HepG2 (cell line): ENCODE results near the gene STK24. TPM values are rescaled to one million over a fixed set of nuclear protein-coding genes. Genes with fewer than 3 reads are reported as not detected.

Experiments
- AKNA ChIP-seq: sonication (generic); formaldehyde crosslinking; IDR thresholded peaks from 2 replicates; pipeline ENCODE4 v1.4.0; 2020; ENCODE audit warnings: missing genetic modification reagents, borderline replicate concordance
- CBX5 ChIP-seq: sonication (generic); formaldehyde crosslinking; IDR thresholded peaks from 2 replicates; pipeline ENCODE4 v1.4.0; 2020; ENCODE audit warnings: missing genetic modification reagents, borderline replicate concordance
- FOSL2 ChIP-seq: sonication (generic); formaldehyde crosslinking; IDR thresholded peaks from 2 replicates; pipeline ENCODE4 v1.4.0; 2020; ENCODE audit warnings: missing genetic modification reagents
- GLI4 ChIP-seq: sonication (generic); formaldehyde crosslinking; IDR thresholded peaks from 2 replicates; pipeline ENCODE4 v1.5.1; 2020; ENCODE audit warnings: missing genetic modification reagents, mild to moderate bottlenecking, moderate library complexity, borderline replicate concordance
- HOXA3 ChIP-seq: sonication (generic); formaldehyde crosslinking; IDR thresholded peaks from 2 replicates; pipeline ENCODE4 v1.5.0; 2020; ENCODE audit warnings: missing genetic modification reagents
- NFKB2 ChIP-seq: sonication (generic); formaldehyde crosslinking; IDR thresholded peaks from 2 replicates; pipeline ENCODE4 v1.4.0; 2020; ENCODE audit warnings: missing genetic modification reagents, borderline replicate concordance
- RARG ChIP-seq: sonication (generic); formaldehyde crosslinking; IDR thresholded peaks from 2 replicates; pipeline ENCODE4 v1.4.0; 2020; ENCODE audit warnings: low read depth, mild to moderate bottlenecking, missing genetic modification reagents
- RBFOX2 ChIP-seq: fragments of 200-400 bp; formaldehyde crosslinking; IDR thresholded peaks from 2 replicates; pipeline ENCODE4 v1.6.1; 2017; ENCODE audit warnings: low read depth, mild to moderate bottlenecking, low read length
- RFX3 ChIP-seq: IDR thresholded peaks from 2 replicates; pipeline ENCODE4 v1.6.1; 2016; ENCODE audit warnings: missing biosample characterization, missing genetic modification reagents
- ZFP37 ChIP-seq: sonication (generic); formaldehyde crosslinking; IDR thresholded peaks from 2 replicates; pipeline ENCODE4 v1.4.0; 2020; ENCODE audit warnings: missing genetic modification reagents, borderline replicate concordance
- ZMYM3 ChIP-seq: sonication (generic); formaldehyde crosslinking; IDR thresholded peaks from 2 replicates; pipeline ENCODE4 v1.5.1; 2020; ENCODE audit warnings: mild to moderate bottlenecking, missing genetic modification reagents
- ZNF567 ChIP-seq: sonication (generic); formaldehyde crosslinking; IDR thresholded peaks from 2 replicates; pipeline ENCODE4 v1.8.1; 2023; ENCODE audit warnings: mild to moderate bottlenecking, missing genetic modification reagents, borderline replicate concordance
- polyA plus RNA-seq, 8 experiments: library from polyadenylated mRNA; depleted of rRNA in 3 of 8; stranded (reverse) in 7 of 8; unstranded in 1 of 8; fragments of >200 nt; fragmentation: Illumina TruSeq in 4 of 8; extraction: Trizol in 4 of 8; gene quantifications; 2 replicates each; pipeline versions ENCODE4 v1.2.1 to v1.2.3, GENCODE V29; 2011 to 2016; ENCODE audit warnings: low read depth in 4 of 8, missing spikeins in 1 of 8, mixed read lengths in 1 of 8; ENCODE audit not compliant: insufficient read depth in 1 of 8
- total RNA-seq, 5 experiments: library from RNA; depleted of rRNA; stranded (reverse); fragments of >200 nt; fragmentation: Illumina TruSeq; extraction: Trizol; gene quantifications; 2 replicates each; pipeline ENCODE4 v1.2.3, GENCODE V29; 2016; ENCODE audit warnings: low read depth in 1 of 5
- TF ChIP-seq, protein P1 (sequence below): sonication (generic); formaldehyde crosslinking; IDR thresholded peaks from 2 replicates; pipeline ENCODE4 v1.4.0; 2020; ENCODE audit warnings: missing genetic modification reagents
- TF ChIP-seq, protein P2 (sequence below): sonication (generic); formaldehyde crosslinking; IDR thresholded peaks from 2 replicates; pipeline ENCODE4 v1.8.0; 2022; ENCODE audit warnings: missing genetic modification reagents, mild to moderate bottlenecking, inconsistent platforms, borderline replicate concordance
- TF ChIP-seq, protein P3 (sequence below): sonication (generic); formaldehyde crosslinking; IDR thresholded peaks from 2 replicates; pipeline ENCODE4 v1.4.0; 2020; ENCODE audit warnings: low read depth, mild to moderate bottlenecking, missing genetic modification reagents
- TF ChIP-seq, protein P4 (sequence below): IDR thresholded peaks from 2 replicates; pipeline ENCODE4 v1.6.1; 2016; ENCODE audit warnings: missing biosample characterization, missing genetic modification reagents, low read depth
- TF ChIP-seq, protein P5 (sequence below): sonication (generic); formaldehyde crosslinking; IDR thresholded peaks from 2 replicates; pipeline ENCODE4 v1.4.0; 2020; ENCODE audit warnings: mild to moderate bottlenecking, missing genetic modification reagents

STK24 gene
- total and polyA plus RNA-seq, 2 of the 13 experiments (the other 11 are each of a cell fraction or from before 2014, with no cell fraction given): 51.3 to 73.0 TPM

DNA sequence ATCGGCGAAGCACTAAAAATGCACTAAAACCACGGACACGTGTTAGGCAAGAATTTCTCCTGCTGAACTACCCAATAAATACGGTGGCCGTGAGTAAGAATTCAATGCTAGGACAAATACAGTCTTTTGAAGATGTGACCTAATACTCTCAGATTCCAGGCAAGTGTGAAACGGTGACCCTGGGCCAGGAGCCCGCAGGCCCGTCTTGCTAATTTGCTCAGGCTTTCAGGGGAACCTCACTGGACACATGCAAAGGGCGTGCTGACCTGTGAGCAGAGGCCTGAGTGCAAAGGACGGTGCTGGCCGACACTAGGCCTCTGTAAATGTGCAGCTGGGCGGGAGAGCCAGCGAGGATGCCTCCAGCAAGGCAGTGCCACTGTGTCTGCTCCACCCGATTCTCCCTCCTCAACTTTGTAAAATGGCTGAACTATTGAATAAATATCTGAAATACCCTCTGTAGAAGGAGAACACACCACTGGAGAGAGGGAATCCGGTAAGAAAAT is 70.1 kb downstream of the STK24 start (continued):
- peak; percentile 61; the same call in 1 of the 2 replicates for TF ChIP-seq AKNA (CRISPR knock-in tag)
- TF ChIP-seq, protein P1, sequence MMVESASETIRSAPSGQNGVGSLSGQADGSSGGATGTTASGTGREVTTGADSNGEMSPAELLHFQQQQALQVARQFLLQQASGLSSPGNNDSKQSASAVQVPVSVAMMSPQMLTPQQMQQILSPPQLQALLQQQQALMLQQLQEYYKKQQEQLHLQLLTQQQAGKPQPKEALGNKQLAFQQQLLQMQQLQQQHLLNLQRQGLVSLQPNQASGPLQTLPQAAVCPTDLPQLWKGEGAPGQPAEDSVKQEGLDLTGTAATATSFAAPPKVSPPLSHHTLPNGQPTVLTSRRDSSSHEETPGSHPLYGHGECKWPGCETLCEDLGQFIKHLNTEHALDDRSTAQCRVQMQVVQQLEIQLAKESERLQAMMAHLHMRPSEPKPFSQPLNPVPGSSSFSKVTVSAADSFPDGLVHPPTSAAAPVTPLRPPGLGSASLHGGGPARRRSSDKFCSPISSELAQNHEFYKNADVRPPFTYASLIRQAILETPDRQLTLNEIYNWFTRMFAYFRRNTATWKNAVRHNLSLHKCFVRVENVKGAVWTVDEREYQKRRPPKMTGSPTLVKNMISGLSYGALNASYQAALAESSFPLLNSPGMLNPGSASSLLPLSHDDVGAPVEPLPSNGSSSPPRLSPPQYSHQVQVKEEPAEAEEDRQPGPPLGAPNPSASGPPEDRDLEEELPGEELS (CRISPR knock-in tag): peak; percentile 75
- TF ChIP-seq, protein P2, sequence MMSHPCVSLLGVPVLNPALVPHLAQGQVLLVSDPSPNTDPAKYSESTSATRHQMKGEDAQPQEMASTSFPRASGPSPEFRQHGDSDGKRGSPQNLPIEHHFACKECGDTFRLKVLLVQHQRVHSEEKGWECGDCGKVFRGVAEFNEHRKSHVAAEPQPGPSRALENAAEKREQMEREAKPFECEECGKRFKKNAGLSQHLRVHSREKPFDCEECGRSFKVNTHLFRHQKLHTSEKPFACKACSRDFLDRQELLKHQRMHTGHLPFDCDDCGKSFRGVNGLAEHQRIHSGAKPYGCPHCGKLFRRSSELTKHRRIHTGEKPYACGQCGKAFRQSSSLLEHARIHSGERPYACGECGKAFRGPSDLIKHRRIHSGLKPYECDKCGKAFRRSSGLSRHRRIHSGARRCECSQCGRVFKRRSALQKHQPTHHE (CRISPR knock-in tag): 0 out of 2 replicates have a peak, but pooled peaks have one; percentile 87
- peak; percentile 84; the same call in 1 of the 2 replicates for TF ChIP-seq GLI4 (CRISPR knock-in tag)
- TF ChIP-seq, protein P3, sequence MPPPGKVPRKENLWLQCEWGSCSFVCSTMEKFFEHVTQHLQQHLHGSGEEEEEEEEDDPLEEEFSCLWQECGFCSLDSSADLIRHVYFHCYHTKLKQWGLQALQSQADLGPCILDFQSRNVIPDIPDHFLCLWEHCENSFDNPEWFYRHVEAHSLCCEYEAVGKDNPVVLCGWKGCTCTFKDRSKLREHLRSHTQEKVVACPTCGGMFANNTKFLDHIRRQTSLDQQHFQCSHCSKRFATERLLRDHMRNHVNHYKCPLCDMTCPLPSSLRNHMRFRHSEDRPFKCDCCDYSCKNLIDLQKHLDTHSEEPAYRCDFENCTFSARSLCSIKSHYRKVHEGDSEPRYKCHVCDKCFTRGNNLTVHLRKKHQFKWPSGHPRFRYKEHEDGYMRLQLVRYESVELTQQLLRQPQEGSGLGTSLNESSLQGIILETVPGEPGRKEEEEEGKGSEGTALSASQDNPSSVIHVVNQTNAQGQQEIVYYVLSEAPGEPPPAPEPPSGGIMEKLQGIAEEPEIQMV (CRISPR knock-in tag): peak; percentile 87; the same call in 1 of the 2 replicates
- TF ChIP-seq ZMYM3 (CRISPR knock-in tag): peak; percentile 60; the same call in 1 of the 2 replicates
- no peak for TF ChIP-seq RFX3 (CRISPR knock-in tag)
- TF ChIP-seq FOSL2 (CRISPR knock-in tag): peak; percentile 73
- TF ChIP-seq, protein P4, sequence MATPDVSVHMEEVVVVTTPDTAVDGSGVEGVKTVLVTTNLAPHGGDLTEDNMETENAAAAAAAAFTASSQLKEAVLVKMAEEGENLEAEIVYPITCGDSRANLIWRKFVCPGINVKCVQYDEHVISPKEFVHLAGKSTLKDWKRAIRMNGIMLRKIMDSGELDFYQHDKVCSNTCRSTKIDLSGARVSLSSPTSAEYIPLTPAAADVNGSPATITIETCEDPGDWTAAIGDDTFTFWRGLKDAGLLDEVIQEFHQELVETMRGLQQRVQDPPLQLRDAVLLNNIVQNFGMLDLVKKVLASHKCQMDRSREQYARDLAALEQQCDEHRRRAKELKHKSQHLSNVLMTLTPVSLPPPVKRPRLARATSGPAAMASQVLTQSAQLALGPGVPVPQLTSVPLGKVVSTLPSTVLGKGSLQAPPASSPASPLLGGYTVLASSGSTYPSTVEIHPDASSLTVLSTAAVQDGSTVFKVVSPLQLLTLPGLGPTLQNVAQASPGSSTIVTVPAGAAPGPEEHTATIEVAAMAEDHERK (CRISPR knock-in tag): no peak
- no peak for TF ChIP-seq ZNF567 (CRISPR knock-in tag)
- TF ChIP-seq CBX5 (CRISPR knock-in tag): peak; percentile 89
- TF ChIP-seq NFKB2 (CRISPR knock-in tag): peak; percentile 99
- TF ChIP-seq HOXA3 (CRISPR knock-in tag): peak; percentile 90
- TF ChIP-seq RBFOX2: no peak
- peak; percentile 99 for TF ChIP-seq ZFP37 (CRISPR knock-in tag)
- TF ChIP-seq RARG (CRISPR knock-in tag): 0 out of 2 replicates have a peak, but pooled peaks have one; percentile 60
- TF ChIP-seq, protein P5, sequence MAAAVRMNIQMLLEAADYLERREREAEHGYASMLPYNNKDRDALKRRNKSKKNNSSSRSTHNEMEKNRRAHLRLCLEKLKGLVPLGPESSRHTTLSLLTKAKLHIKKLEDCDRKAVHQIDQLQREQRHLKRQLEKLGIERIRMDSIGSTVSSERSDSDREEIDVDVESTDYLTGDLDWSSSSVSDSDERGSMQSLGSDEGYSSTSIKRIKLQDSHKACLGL (CRISPR knock-in tag): peak; percentile 94
